ENCODE results near the gene SP3. TPM values are rescaled to one million over a fixed set of nuclear protein-coding genes. Genes with fewer than 3 reads are reported as not detected.

Gene SP3
- total and polyA plus RNA-seq, 9 of the 15 experiments (the other 6 are each of a cell fraction or from before 2014, with no cell fraction given) = 12.0 to 106 (median 74.9) TPM

- no peak overlapping the region for H3K4me2 ChIP-seq (ENCODE audit: insufficient read depth, low read length)
- H3K79me2 ChIP-seq (ENCODE audit: control insufficient read depth, insufficient read depth, low read length) = no peaks in the 10 kb centered on the region
- H4K20me1 ChIP-seq (replicated peaks; ENCODE audit: control insufficient read depth, insufficient read depth, low read length) = 0 out of 2 replicates have a peak, but pooled peaks cover 2% of the 10 kb centered on the region
- POLR2A ChIA-PET = interaction anchor here (1.5 to 1.7 kb wide), 3 partner anchors 10 to 31 kb away, joined by 3 to 9 read pairs (median 6); partner anchors contain the start of gene SP3
- H3K9me3 ChIP-seq (replicated peaks; ENCODE audit: control insufficient read depth, insufficient read depth, low read depth, low read length) = no peaks in the 10 kb centered on the region
- no TSS peak for BruUV-seq (replicated peaks)
- no peaks in the 10 kb centered on the region for H3K4me1 ChIP-seq (replicated peaks in 1 of 2; ENCODE audit: control insufficient read depth in 2 of 2, insufficient read depth in 2 of 2, low read length in 2 of 2)
- FAIRE-seq (no peak), ATAC-seq (no peak), DNase-seq (ENCODE audit: extremely low read depth in 1 of 4, low spot score in 3 of 4) (no peak)
- no peak for TF ChIP-seq ZBTB5 (IDR thresholded peaks at IDR 0.05)
- no peak for TF ChIP-seq THAP7 (CRISPR knock-in tag; IDR thresholded peaks at IDR 0.05)
- no peak for TF ChIP-seq ZNF592 (IDR thresholded peaks at IDR 0.05)
- no peak for TF ChIP-seq PTTG1 (tag; IDR thresholded peaks at IDR 0.05; ENCODE audit: low read depth)
- TF ChIP-seq FOS (IDR thresholded peaks at IDR 0.05; ENCODE audit: extremely low read depth, insufficient read length) = no peak
- TF ChIP-seq DEAF1 (CRISPR knock-in tag; IDR thresholded peaks at IDR 0.05) = no peak
- TF ChIP-seq FOXA3 (CRISPR knock-in tag; conservative IDR thresholded peaks at IDR 0.05 in 1 of 2, IDR thresholded peaks at IDR 0.05 in 1 of 2) = no peak
- TF ChIP-seq YBX1 (IDR thresholded peaks at IDR 0.05) = no peak
- no peak for TF ChIP-seq TFAM (CRISPR knock-in tag; conservative IDR thresholded peaks at IDR 0.05)
- no peak for TF ChIP-seq SLC30A9 (CRISPR knock-in tag; IDR thresholded peaks at IDR 0.05)
- no peak overlapping the region for H2AFZ ChIP-seq (ENCODE audit: low read depth, low read length)
- in situ Hi-C loops (cut with MboI) = no loop called here
- intact Hi-C loops (cut with micrococcal nuclease) = no loop called here
- H3K27ac ChIP-seq (ENCODE audit: extremely low read depth, low read depth, low read length) = no peak overlapping the region
- no peaks in the 10 kb centered on the region for H3K36me3 ChIP-seq (ENCODE audit: control insufficient read depth, insufficient read depth, low read length)
- 4% methylated on average over 2 of the region's 2 CpGs for WGBS (ENCODE audit: insufficient coverage, low coverage, missing lambda C conversion rate)
- H3K27me3 ChIP-seq (ENCODE audit: control insufficient read depth in 2 of 2, insufficient read depth in 2 of 2, low read length in 2 of 2) = peaks cover 23 to 35% of the 10 kb centered on the region in 2 experiments; a peak in 4 of 5 replicates
- no peaks in the 10 kb centered on the region for H3K9me1 ChIP-seq (ENCODE audit: control insufficient read depth, insufficient read depth, low read length)
- CTCF ChIA-PET (ENCODE audit: low intra/inter-chr PET ratio) = no interaction called here
- H3K9ac ChIP-seq (ENCODE audit: insufficient read depth in 1 of 2, low read depth in 2 of 2, low read length in 2 of 2) = no peak overlapping the region
- H3K4me3 ChIP-seq = no peak overlapping the region
Observed at GRCh38 chr2:173996766-173997165, 31.6 kb upstream of the SP3 start.

Measured in K562 (cell line).